Measurements from ENCODE around the gene UBE2D3.
A peak's percentile ranks its signal among the peaks of the same experiment; 100 is the strongest.
"Not testable (repeated sequence)": the region's sequence is repeated elsewhere in the genome, so short reads cannot be mapped to it uniquely, and the experiment has no call there.

The UBE2D3 gene

GRCh38 chr4:102826890-102827673 lies at the start of gene UBE2D3:
Gene UBE2D3 (minus strand): TSS chr4:102827551. CDS start chr4:102826508, 1,043 bp downstream.
- DNase-seq, result peak; percentile 95

- no peak for DNase-seq
Measured at GRCh38 chr4:102871772-102872171, 44.4 kb upstream of the UBE2D3 start.

- DNase-seq, result peak; percentile 68
Measured at GRCh38 chr4:102869569-102870197, 42.3 kb upstream of the UBE2D3 start.

GRCh38 chr4:102868781-102869568 lies 41.6 kb upstream of the UBE2D3 start, which contains the start of gene CISD2:
Gene CISD2 (plus strand): TSS chr4:102868992. CDS start chr4:102869085, 93 bp downstream.
- DNase-seq, result peak; percentile 91

GRCh38 chr4:102868153-102868780 lies 40.9 kb upstream of the UBE2D3 start:
- peak; percentile 19 for DNase-seq

- DNase-seq, result no peak
Measured at GRCh38 chr4:102867278-102868152, 40.2 kb upstream of the UBE2D3 start.

GRCh38 chr4:102865327-102865726 lies 38.0 kb upstream of the UBE2D3 start:
- not testable (repeated sequence) for DNase-seq

- DNase-seq, result no peak
Measured at GRCh38 chr4:102862747-102863146, 35.4 kb upstream of the UBE2D3 start.

- no peak for DNase-seq
Measured at GRCh38 chr4:102862016-102862415, 34.7 kb upstream of the UBE2D3 start.

- no peak for DNase-seq
Measured at GRCh38 chr4:102860611-102861324, 33.4 kb upstream of the UBE2D3 start.

- no peak for DNase-seq
Measured at GRCh38 chr4:102858828-102859464, 31.6 kb upstream of the UBE2D3 start.

- DNase-seq, result no peak
Measured at GRCh38 chr4:102850370-102850769, 23.0 kb upstream of the UBE2D3 start.

GRCh38 chr4:102849579-102850104 lies 22.3 kb upstream of the UBE2D3 start:
- DNase-seq, result no peak

- DNase-seq, result no peak
Measured at GRCh38 chr4:102847687-102848086, 20.3 kb upstream of the UBE2D3 start.

- DNase-seq, result no peak
Measured at GRCh38 chr4:102843938-102844337, 16.6 kb upstream of the UBE2D3 start.

- DNase-seq, result no peak
Measured at GRCh38 chr4:102843273-102843672, 15.9 kb upstream of the UBE2D3 start.

GRCh38 chr4:102842367-102842766 lies 15.0 kb upstream of the UBE2D3 start:
- no peak for DNase-seq

GRCh38 chr4:102836596-102836995 lies 9.2 kb upstream of the UBE2D3 start:
- no peak for DNase-seq

GRCh38 chr4:102832667-102833066 lies 5.3 kb upstream of the UBE2D3 start:
- DNase-seq, result no peak

- DNase-seq, result no peak
Measured at GRCh38 chr4:102832105-102832504, 4.8 kb upstream of the UBE2D3 start.
